ENCODE results near the gene SLC4A2.

The SLC4A2 gene

GRCh38 chr7:151094675-151095074 lies 35.3 kb downstream of the SLC4A2 start:
- peaks cover 3% of the 10 kb centered on the region for H3K27me3 ChIP-seq (ENCODE audit: control insufficient read depth, insufficient read depth, low read length)
- no peak overlapping the region for H3K9ac ChIP-seq (ENCODE audit: low read length)
- H3K4me1 ChIP-seq (ENCODE audit: control insufficient read depth, low read depth, low read length) = peaks cover 3% of the 10 kb centered on the region
- no peaks in the 10 kb centered on the region for H3K9me3 ChIP-seq (ENCODE audit: control insufficient read depth, low read depth, low read length)
- H3K4me3 ChIP-seq (ENCODE audit: low read length) = no peak overlapping the region
- no peaks in the 10 kb centered on the region for H3K36me3 ChIP-seq (ENCODE audit: control insufficient read depth, low read depth, low read length)
- H3K27ac ChIP-seq (ENCODE audit: low read length) = no peak overlapping the region

- Histone ChIP-seq H3K36me3 (ENCODE audit: control insufficient read depth, low read depth, low read length) (no peaks in the 10 kb centered on the region), H3K27me3 (ENCODE audit: control insufficient read depth, insufficient read depth, low read length) (no peaks in the 10 kb centered on the region), H3K4me1 (ENCODE audit: control insufficient read depth, low read depth, low read length) (no peaks in the 10 kb centered on the region), H3K9me3 (ENCODE audit: control insufficient read depth, low read depth, low read length) (no peaks in the 10 kb centered on the region), H3K9ac (ENCODE audit: low read length) (no peak overlapping the region), H3K27ac (ENCODE audit: low read length) (no peak overlapping the region), H3K4me3 (ENCODE audit: low read length) (no peak overlapping the region)
Observed at GRCh38 chr7:151095123-151095797, 35.9 kb downstream of the SLC4A2 start.

- H3K27me3 ChIP-seq (ENCODE audit: control insufficient read depth, insufficient read depth, low read length) = no peaks in the 10 kb centered on the region
- H3K4me1 ChIP-seq (ENCODE audit: control insufficient read depth, low read depth, low read length) = no peaks in the 10 kb centered on the region
- no peaks in the 10 kb centered on the region for H3K9me3 ChIP-seq (ENCODE audit: control insufficient read depth, low read depth, low read length)
- H3K27ac ChIP-seq (ENCODE audit: low read length) = no peak overlapping the region
- H3K4me3 ChIP-seq (ENCODE audit: low read length) = no peak overlapping the region
- no peak overlapping the region for H3K9ac ChIP-seq (ENCODE audit: low read length)
- no peaks in the 10 kb centered on the region for H3K36me3 ChIP-seq (ENCODE audit: control insufficient read depth, low read depth, low read length)
Observed at GRCh38 chr7:151095828-151096475, 36.6 kb downstream of the SLC4A2 start.

- H3K9ac ChIP-seq (ENCODE audit: low read length) = no peak overlapping the region
- no peaks in the 10 kb centered on the region for H3K9me3 ChIP-seq (ENCODE audit: control insufficient read depth, low read depth, low read length)
- H3K4me3 ChIP-seq (ENCODE audit: low read length) = no peak overlapping the region
- no peak overlapping the region for H3K27ac ChIP-seq (ENCODE audit: low read length)
- no peaks in the 10 kb centered on the region for H3K36me3 ChIP-seq (ENCODE audit: control insufficient read depth, low read depth, low read length)
- peaks cover 12% of the 10 kb centered on the region for H3K4me1 ChIP-seq (ENCODE audit: control insufficient read depth, low read depth, low read length)
- H3K27me3 ChIP-seq (ENCODE audit: control insufficient read depth, insufficient read depth, low read length) = no peaks in the 10 kb centered on the region
Observed at GRCh38 chr7:151099486-151100211, 40.3 kb downstream of the SLC4A2 start.

GRCh38 chr7:151100921-151101320 lies 41.5 kb downstream of the SLC4A2 start:
- Histone ChIP-seq H3K4me3 (ENCODE audit: low read length) (no peak overlapping the region), H3K4me1 (ENCODE audit: control insufficient read depth, low read depth, low read length) (peaks cover 18% of the 10 kb centered on the region), H3K27ac (ENCODE audit: low read length) (no peak overlapping the region)

GRCh38 chr7:151101621-151102396 lies 42.4 kb downstream of the SLC4A2 start:
- no peaks in the 10 kb centered on the region for H3K27me3 ChIP-seq (ENCODE audit: control insufficient read depth, insufficient read depth, low read length)
- H3K9ac ChIP-seq (ENCODE audit: low read length) = no peak overlapping the region
- no peak overlapping the region for H3K27ac ChIP-seq (ENCODE audit: low read length)
- H3K4me1 ChIP-seq (ENCODE audit: control insufficient read depth, low read depth, low read length) = peaks cover 18% of the 10 kb centered on the region
- H3K36me3 ChIP-seq (ENCODE audit: control insufficient read depth, low read depth, low read length) = no peaks in the 10 kb centered on the region
- no peaks in the 10 kb centered on the region for H3K9me3 ChIP-seq (ENCODE audit: control insufficient read depth, low read depth, low read length)
- no peak overlapping the region for H3K4me3 ChIP-seq (ENCODE audit: low read length)

More at GRCh38 chr7:151100921-151101320, 41.5 kb downstream of the SLC4A2 start:
- no peak overlapping the region for H3K9ac ChIP-seq (ENCODE audit: low read length)
- H3K9me3 ChIP-seq (ENCODE audit: control insufficient read depth, low read depth, low read length) = no peaks in the 10 kb centered on the region
- H3K36me3 ChIP-seq (ENCODE audit: control insufficient read depth, low read depth, low read length) = no peaks in the 10 kb centered on the region
- H3K27me3 ChIP-seq (ENCODE audit: control insufficient read depth, insufficient read depth, low read length) = no peaks in the 10 kb centered on the region

GRCh38 chr7:151102991-151103390 lies 43.6 kb downstream of the SLC4A2 start:
- Histone ChIP-seq H3K27me3 (ENCODE audit: control insufficient read depth, insufficient read depth, low read length) (no peaks in the 10 kb centered on the region), H3K4me1 (ENCODE audit: control insufficient read depth, low read depth, low read length) (peaks cover 18% of the 10 kb centered on the region), H3K27ac (ENCODE audit: low read length) (no peak overlapping the region)

GRCh38 chr7:151103973-151104372 lies 44.6 kb downstream of the SLC4A2 start:
- Histone ChIP-seq H3K9me3 (ENCODE audit: control insufficient read depth, low read depth, low read length) (no peaks in the 10 kb centered on the region), H3K9ac (ENCODE audit: low read length) (peak overlapping the region; percentile 28), H3K4me3 (ENCODE audit: low read length) (peak overlapping the region; percentile 42), H3K27me3 (ENCODE audit: control insufficient read depth, insufficient read depth, low read length) (no peaks in the 10 kb centered on the region), H3K36me3 (ENCODE audit: control insufficient read depth, low read depth, low read length) (no peaks in the 10 kb centered on the region), H3K4me1 (ENCODE audit: control insufficient read depth, low read depth, low read length) (peaks cover 18% of the 10 kb centered on the region), H3K27ac (ENCODE audit: low read length) (peak overlapping the region; percentile 40)

More at GRCh38 chr7:151102991-151103390, 43.6 kb downstream of the SLC4A2 start:
- no peak overlapping the region for H3K4me3 ChIP-seq (ENCODE audit: low read length)
- H3K36me3 ChIP-seq (ENCODE audit: control insufficient read depth, low read depth, low read length) = no peaks in the 10 kb centered on the region
- no peak overlapping the region for H3K9ac ChIP-seq (ENCODE audit: low read length)
- H3K9me3 ChIP-seq (ENCODE audit: control insufficient read depth, low read depth, low read length) = no peaks in the 10 kb centered on the region

- Histone ChIP-seq H3K27ac (ENCODE audit: low read length) (peak overlapping the region; percentile 40), H3K4me3 (ENCODE audit: low read length) (peak overlapping the region; percentile 42), H3K9ac (ENCODE audit: low read length) (peak overlapping the region; percentile 28), H3K27me3 (ENCODE audit: control insufficient read depth, insufficient read depth, low read length) (no peaks in the 10 kb centered on the region), H3K9me3 (ENCODE audit: control insufficient read depth, low read depth, low read length) (no peaks in the 10 kb centered on the region), H3K4me1 (ENCODE audit: control insufficient read depth, low read depth, low read length) (peaks cover 18% of the 10 kb centered on the region), H3K36me3 (ENCODE audit: control insufficient read depth, low read depth, low read length) (no peaks in the 10 kb centered on the region)
Observed at GRCh38 chr7:151104411-151105235, 45.2 kb downstream of the SLC4A2 start.

GRCh38 chr7:151107882-151108281 lies 48.5 kb downstream of the SLC4A2 start:
- H3K27ac ChIP-seq (ENCODE audit: low read length) = no peak overlapping the region
- peaks cover 18% of the 10 kb centered on the region for H3K4me1 ChIP-seq (ENCODE audit: control insufficient read depth, low read depth, low read length)
- H3K9me3 ChIP-seq (ENCODE audit: control insufficient read depth, low read depth, low read length) = no peaks in the 10 kb centered on the region
- no peaks in the 10 kb centered on the region for H3K36me3 ChIP-seq (ENCODE audit: control insufficient read depth, low read depth, low read length)
- no peak overlapping the region for H3K9ac ChIP-seq (ENCODE audit: low read length)
- H3K4me3 ChIP-seq (ENCODE audit: low read length) = no peak overlapping the region
- H3K27me3 ChIP-seq (ENCODE audit: control insufficient read depth, insufficient read depth, low read length) = no peaks in the 10 kb centered on the region

Data from iPS-18a (cell line).